Rectal smooth muscle tissue (tissue), 1 donor: ENCODE results near the gene IFI30.

Experiments
- H3K27ac ChIP-seq: one replicate; pipeline ENCODE4 v1.7.0; 2013; ENCODE audit warnings: low read depth, low read length, inconsistent platforms
- H3K27me3 ChIP-seq: one replicate; pipeline ENCODE4 v1.7.0; 2013; ENCODE audit warnings: low read length; ENCODE audit not compliant: control insufficient read depth, insufficient read depth
- H3K36me3 ChIP-seq: one replicate; pipeline ENCODE4 v1.7.0; 2013; ENCODE audit warnings: low read length; ENCODE audit not compliant: control insufficient read depth, insufficient read depth
- H3K4me1 ChIP-seq: one replicate; pipeline ENCODE4 v1.7.0; 2013; ENCODE audit warnings: low read length; ENCODE audit not compliant: control insufficient read depth, insufficient read depth
- H3K4me3 ChIP-seq: one replicate; pipeline ENCODE4 v1.7.0; 2013; ENCODE audit warnings: low read length
- H3K9ac ChIP-seq: one replicate; pipeline ENCODE4 v1.7.0; 2013; ENCODE audit warnings: low read length

The IFI30 gene

GRCh38 chr19:18226956-18227780 lies 53.6 kb downstream of the IFI30 start:
- peaks cover 5% of the 10 kb centered on the region for H3K4me1 ChIP-seq

More at GRCh38 chr19:18226956-18227780, 53.6 kb downstream of the IFI30 start:
- H3K4me3 ChIP-seq = no peak overlapping the region
- peaks cover 18% of the 10 kb centered on the region for H3K27me3 ChIP-seq
- H3K27ac ChIP-seq = no peak overlapping the region
- no peaks in the 10 kb centered on the region for H3K36me3 ChIP-seq
- no peak overlapping the region for H3K9ac ChIP-seq
